Liver (tissue), 9 donors: ENCODE measurements around the gene TTLL3. TPM values are rescaled to one million over a fixed set of nuclear protein-coding genes. Genes with fewer than 3 reads are reported as not detected.
"Not testable (repeated sequence)": the region's sequence is repeated elsewhere in the genome, so short reads cannot be mapped to it uniquely, and the experiment has no call there.

Source experiments
- DNase-seq: peaks from one replicate; pipeline ENCODE4 v3.0.0-alpha.2; 2017; ENCODE audit warnings: low spot score
- H3K27ac ChIP-seq, 2 donors: one replicate each; pipeline ENCODE4 v1.7.0; 2013; ENCODE audit warnings: inconsistent platforms in 2 of 2, low read length in 2 of 2, control low read depth in 1 of 2, low read depth in 1 of 2, mild to moderate bottlenecking in 1 of 2
- H3K27me3 ChIP-seq, 4 donors: one replicate each; pipeline versions ENCODE4 v1.6.1 to v1.7.0; 2013; ENCODE audit warnings: low read length in 3 of 4, inconsistent platforms in 1 of 4, mild to moderate bottlenecking in 1 of 4, moderate library complexity in 1 of 4; ENCODE audit not compliant: control insufficient read depth in 4 of 4, insufficient read depth in 4 of 4
- H3K36me3 ChIP-seq, 4 donors: one replicate each; pipeline versions ENCODE4 v1.6.1 to v1.7.0; 2013; ENCODE audit warnings: low read length in 3 of 4, mild to moderate bottlenecking in 3 of 4, low read depth in 1 of 4, moderate library complexity in 1 of 4; ENCODE audit not compliant: control insufficient read depth in 4 of 4, insufficient read depth in 3 of 4
- H3K4me1 ChIP-seq, 4 donors: one replicate each; pipeline versions ENCODE4 v1.6.1 to v1.7.0; 2013; ENCODE audit warnings: low read length in 3 of 4, mild to moderate bottlenecking in 3 of 4, moderate library complexity in 1 of 4; ENCODE audit not compliant: control insufficient read depth in 4 of 4, insufficient read depth in 4 of 4
- H3K4me3 ChIP-seq, 3 donors: one replicate each; pipeline versions ENCODE4 v1.6.1 to v1.7.0; 2013; ENCODE audit warnings: low read length in 3 of 3, control low read depth in 1 of 3, low read depth in 1 of 3, mild to moderate bottlenecking in 1 of 3
- H3K9ac ChIP-seq, 2 donors: one replicate each; pipeline ENCODE4 v1.7.0; 2013; ENCODE audit warnings: low read length in 2 of 2, mild to moderate bottlenecking in 2 of 2, moderate library complexity in 2 of 2, control low read depth in 1 of 2, low read depth in 1 of 2
- H3K9me3 ChIP-seq, 4 donors: one replicate each; pipeline versions ENCODE4 v1.6.1 to v1.7.0; 2013; ENCODE audit warnings: low read length in 3 of 4; ENCODE audit not compliant: control insufficient read depth in 4 of 4
- CTCF ChIP-seq: fragments of 150-350 bp; IDR thresholded peaks from 2 replicates; pipeline ENCODE4 v1.5.1; 2017; ENCODE audit warnings: improper control_type of control experiment, low read depth, low read length; ENCODE audit not compliant: missing input control
- FOXA1 ChIP-seq: IDR thresholded peaks from 2 replicates; pipeline ENCODE4 v1.6.1; 2016; ENCODE audit warnings: antibody characterized with exemption
- FOXA2 ChIP-seq: IDR thresholded peaks from 2 replicates; pipeline ENCODE4 v1.6.1; 2016; ENCODE audit warnings: antibody characterized with exemption
- GABPA ChIP-seq, 2 donors: IDR thresholded peaks in 1 of 2; conservative IDR thresholded peaks in 1 of 2; 2 replicates each; pipeline ENCODE4 v1.6.1; 2016; ENCODE audit warnings: antibody characterized with exemption in 2 of 2, mild to moderate bottlenecking in 1 of 2, moderate library complexity in 1 of 2
- HNF4A ChIP-seq, 2 donors: conservative IDR thresholded peaks; 2 replicates each; pipeline ENCODE4 v1.6.1; 2016; ENCODE audit warnings: antibody characterized with exemption in 2 of 2, mild to moderate bottlenecking in 2 of 2
- MAX ChIP-seq: IDR thresholded peaks from 2 replicates; pipeline ENCODE4 v1.6.1; 2016; ENCODE audit warnings: antibody characterized with exemption
- REST ChIP-seq: IDR thresholded peaks from 2 replicates; pipeline ENCODE4 v1.6.1; 2016; ENCODE audit warnings: antibody characterized with exemption, mild to moderate bottlenecking
- RXRA ChIP-seq, 2 donors: IDR thresholded peaks; 2 replicates each; pipeline ENCODE4 v1.6.1; 2017 to 2018; ENCODE audit warnings: antibody characterized with exemption in 2 of 2, mild to moderate bottlenecking in 1 of 2
- SP1 ChIP-seq: IDR thresholded peaks from 2 replicates; pipeline ENCODE4 v1.6.1; 2018; ENCODE audit warnings: antibody characterized with exemption, mild to moderate bottlenecking
- TAF1 ChIP-seq: conservative IDR thresholded peaks from 2 replicates; pipeline ENCODE4 v1.6.1; 2016; ENCODE audit warnings: antibody characterized with exemption, mild to moderate bottlenecking
- ZBTB33 ChIP-seq: IDR thresholded peaks from 2 replicates; pipeline ENCODE4 v1.6.1; 2016; ENCODE audit warnings: antibody characterized with exemption
- WGBS: extraction: QIAGEN DNeasy Blood & Tissue Kit; methylation state at CpG from one replicate; pipeline ENCODE4 v1.1.7; 2013; 5-methylcytosine and 5-hydroxymethylcytosine counted together
- polyA plus RNA-seq, 2 donors: library from polyadenylated mRNA; stranded (reverse) in 1 of 2; unstranded in 1 of 2; fragments of 200-250 nt in 1 of 2; fragments of >200 nt in 1 of 2; fragmentation: Nextera tagmentation in 1 of 2; extraction: Ambion mirVana in 1 of 2; gene quantifications; one replicate each; pipeline versions ENCODE4 v1.2.1 to v1.2.3, GENCODE V29; 2013 to 2015
- total RNA-seq, 2 donors: library from RNA; depleted of rRNA; stranded (reverse); fragments of >200 nt; gene quantifications; one replicate each; pipeline ENCODE4 v1.2.3, GENCODE V29; 2014
- donor health status: healthy.
- donor health status: healthy.
- donor health status: healthy.
- donor health status: healthy.
- donor health status: healthy.

TTLL3 gene
- total and polyA plus RNA-seq, 4 donors = 2.8 to 19.6 (median 6.5) TPM

- peak; percentile 28 for TF ChIP-seq REST
Measured at GRCh38 chr3:9770276-9770812, 39.7 kb upstream of the TTLL3 start (continued).

GRCh38 chr3:9771007-9771406 lies 39.1 kb upstream of the TTLL3 start:
- not testable (repeated sequence) for H3K9ac ChIP-seq, H3K9me3 ChIP-seq, DNase-seq, H3K27me3 ChIP-seq, H3K36me3 ChIP-seq
- H3K27ac ChIP-seq = peak overlapping the region in 1 of 2 donors; percentile 93
- WGBS = 88% methylated on average over 2 of the region's 2 CpGs
- H3K4me1 ChIP-seq = peaks cover 8 to 28% (median 22%) of the 10 kb centered on the region in 4 donors
- H3K4me3 ChIP-seq = peak overlapping the region in 1 of 3 donors; percentile 3

GRCh38 chr3:9776896-9777693 lies 33.0 kb upstream of the TTLL3 start:
- peaks cover 6 to 34% (median 16%) of the 10 kb centered on the region in 4 donors for H3K4me1 ChIP-seq
- no peak for TF ChIP-seq REST
- DNase-seq = no peak
- no peak overlapping the region for H3K4me3 ChIP-seq
- 81% methylated on average over 5 of the region's 5 CpGs for WGBS
- H3K9me3 ChIP-seq = no peaks in the 10 kb centered on the region
- H3K27me3 ChIP-seq = no peaks in the 10 kb centered on the region
- H3K27ac ChIP-seq = no peak overlapping the region
- no peak overlapping the region for H3K9ac ChIP-seq
- H3K36me3 ChIP-seq = no peaks in the 10 kb centered on the region

GRCh38 chr3:9777694-9778021 lies 32.4 kb upstream of the TTLL3 start:
- DNase-seq = no peak
- TF ChIP-seq TAF1 (no peak), MAX (no peak), GABPA (IDR thresholded peaks at IDR 0.05 in 1 of 2, conservative IDR thresholded peaks at IDR 0.05 in 1 of 2) (no peak), FOXA2 (no peak), RXRA (IDR thresholded peaks at IDR 0.05) (no peak), FOXA1 (no peak), HNF4A (conservative IDR thresholded peaks at IDR 0.05) (no peak), ZBTB33 (no peak), CTCF (no peak), SP1 (no peak)
- Histone ChIP-seq H3K27me3 (no peaks in the 10 kb centered on the region), H3K4me3 (no peak overlapping the region), H3K9ac (no peak overlapping the region), H3K9me3 (no peaks in the 10 kb centered on the region), H3K36me3 (no peaks in the 10 kb centered on the region), H3K4me1 (peaks cover 6 to 38% (median 18%) of the 10 kb centered on the region in 4 donors), H3K27ac (no peak overlapping the region)
- 91% methylated on average over 1 of the region's 1 CpG for WGBS
